ENCODE results near the gene NEDD4L. TPM values are rescaled to one million over a fixed set of nuclear protein-coding genes. Genes with fewer than 3 reads are reported as not detected.

Gene NEDD4L
- total RNA-seq, 1 donor from 2014 or later = 32.6 TPM

- H3K27ac Mint-ChIP-seq = no peak overlapping the region
- intact Hi-C loops (cut with micrococcal nuclease) = loop anchor here (5.0 kb wide), 1 partner anchor 119 kb away; no protein-coding TSS in a partner anchor
- ATAC-seq (ENCODE audit: low read depth) = no peak
- peaks cover 13% of the 10 kb centered on the region for H3K4me1 Mint-ChIP-seq
- TF ChIP-seq, protein P1, sequence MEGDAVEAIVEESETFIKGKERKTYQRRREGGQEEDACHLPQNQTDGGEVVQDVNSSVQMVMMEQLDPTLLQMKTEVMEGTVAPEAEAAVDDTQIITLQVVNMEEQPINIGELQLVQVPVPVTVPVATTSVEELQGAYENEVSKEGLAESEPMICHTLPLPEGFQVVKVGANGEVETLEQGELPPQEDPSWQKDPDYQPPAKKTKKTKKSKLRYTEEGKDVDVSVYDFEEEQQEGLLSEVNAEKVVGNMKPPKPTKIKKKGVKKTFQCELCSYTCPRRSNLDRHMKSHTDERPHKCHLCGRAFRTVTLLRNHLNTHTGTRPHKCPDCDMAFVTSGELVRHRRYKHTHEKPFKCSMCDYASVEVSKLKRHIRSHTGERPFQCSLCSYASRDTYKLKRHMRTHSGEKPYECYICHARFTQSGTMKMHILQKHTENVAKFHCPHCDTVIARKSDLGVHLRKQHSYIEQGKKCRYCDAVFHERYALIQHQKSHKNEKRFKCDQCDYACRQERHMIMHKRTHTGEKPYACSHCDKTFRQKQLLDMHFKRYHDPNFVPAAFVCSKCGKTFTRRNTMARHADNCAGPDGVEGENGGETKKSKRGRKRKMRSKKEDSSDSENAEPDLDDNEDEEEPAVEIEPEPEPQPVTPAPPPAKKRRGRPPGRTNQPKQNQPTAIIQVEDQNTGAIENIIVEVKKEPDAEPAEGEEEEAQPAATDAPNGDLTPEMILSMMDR (IDR thresholded peaks at IDR 0.05) = no peak
- no peaks in the 10 kb centered on the region for H3K9me3 Mint-ChIP-seq
- no peaks in the 10 kb centered on the region for H3K27me3 Mint-ChIP-seq
- ChIA-PET POLR2A (interaction anchor here (0.6 kb wide), 1 partner anchor 11 kb away, joined by 9 read pairs; no protein-coding TSS in a partner anchor), CTCF (no interaction called here)
- H3K4me3 Mint-ChIP-seq = no peak overlapping the region
- H3K36me3 Mint-ChIP-seq (ENCODE audit: low read depth) = no peaks in the 10 kb centered on the region
- no peak for DNase-seq
Observed at GRCh38 chr18:58316396-58317342, 272.6 kb downstream of the NEDD4L start.

DNA sequence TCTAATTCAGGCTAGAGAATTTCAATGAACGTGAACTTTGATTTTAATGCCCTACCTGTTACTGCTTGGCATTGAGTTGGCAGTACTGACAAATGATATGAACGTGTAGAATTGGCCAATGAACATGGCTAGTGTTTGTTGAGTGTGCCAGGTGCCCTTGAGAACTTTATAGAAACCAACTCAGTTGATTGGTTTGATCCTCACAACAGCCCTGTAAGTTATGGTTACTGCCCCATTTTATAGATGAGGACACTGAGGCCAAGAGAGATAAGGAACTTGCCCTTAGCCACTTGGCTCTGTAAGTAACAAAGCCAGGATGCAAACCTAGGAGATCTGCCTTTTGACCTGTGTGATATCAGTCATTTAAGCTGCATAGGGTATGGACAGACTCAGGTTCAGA lies 275.7 kb downstream of the NEDD4L start:
- Mint-ChIP-seq H3K9me3 (no peaks in the 10 kb centered on the region), H3K27me3 (no peaks in the 10 kb centered on the region), H3K36me3 (ENCODE audit: low read depth) (peaks cover 3% of the 10 kb centered on the region), H3K27ac (no peak overlapping the region), H3K4me1 (peaks cover 17% of the 10 kb centered on the region), H3K4me3 (no peak overlapping the region)
- intact Hi-C loops (cut with micrococcal nuclease) = loop anchor here (5.0 to 10.0 kb wide), 2 partner anchors 122 to 445 kb away; no protein-coding TSS in a partner anchor
- ChIA-PET CTCF (no interaction called here), POLR2A (no interaction called here)
- no peak for DNase-seq
- ATAC-seq (ENCODE audit: low read depth) = no peak
- TF ChIP-seq, protein P1 (IDR thresholded peaks at IDR 0.05) = no peak

DNA sequence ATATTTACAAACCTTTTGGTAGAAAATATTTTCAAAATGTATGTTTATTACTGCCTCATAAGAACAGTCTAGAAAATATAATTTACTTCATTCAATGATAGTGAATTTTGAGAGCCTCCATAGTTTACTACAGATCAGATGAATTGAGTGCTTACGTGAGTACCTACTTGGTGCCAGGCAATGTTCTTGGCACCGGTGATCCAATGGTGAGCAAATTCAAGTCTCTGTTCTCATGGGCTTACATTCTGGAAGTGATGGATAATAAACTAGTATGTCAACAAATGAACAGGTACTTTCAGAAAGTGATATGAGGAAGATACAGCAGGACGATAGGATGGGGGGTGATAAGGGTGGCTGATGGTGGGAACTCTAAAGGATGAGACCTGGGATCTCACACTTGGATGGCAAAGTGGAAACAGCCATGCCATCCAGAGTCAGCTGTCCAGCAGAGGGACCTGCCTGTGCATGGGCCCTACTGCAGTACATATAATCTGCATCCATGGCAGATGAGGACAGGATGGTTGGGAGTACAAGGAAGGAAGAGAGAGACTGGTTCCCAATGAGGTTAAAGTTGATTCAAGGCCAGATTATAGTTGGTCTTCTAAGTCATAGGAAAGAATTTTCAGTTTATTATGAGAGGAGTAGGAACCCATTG lies 277.0 kb downstream of the NEDD4L start:
- TF ChIP-seq, protein P1 (IDR thresholded peaks at IDR 0.05) = no peak
- Mint-ChIP-seq H3K27ac (no peak overlapping the region), H3K9me3 (no peaks in the 10 kb centered on the region), H3K4me3 (no peak overlapping the region), H3K27me3 (no peaks in the 10 kb centered on the region), H3K36me3 (ENCODE audit: low read depth) (peaks cover 9% of the 10 kb centered on the region), H3K4me1 (peaks cover 17% of the 10 kb centered on the region)
- intact Hi-C loops (cut with micrococcal nuclease) = loop anchor here (10.0 kb wide), 1 partner anchor 444 kb away; no protein-coding TSS in a partner anchor
- no peak for DNase-seq
- ChIA-PET POLR2A (no interaction called here), CTCF (interaction anchor here (1.3 kb wide), 2 partner anchors 278 to 361 kb away, joined by 5 to 7 read pairs; partner anchors contain the start of gene NEDD4L)
- no peak for ATAC-seq (ENCODE audit: low read depth)

DNA sequence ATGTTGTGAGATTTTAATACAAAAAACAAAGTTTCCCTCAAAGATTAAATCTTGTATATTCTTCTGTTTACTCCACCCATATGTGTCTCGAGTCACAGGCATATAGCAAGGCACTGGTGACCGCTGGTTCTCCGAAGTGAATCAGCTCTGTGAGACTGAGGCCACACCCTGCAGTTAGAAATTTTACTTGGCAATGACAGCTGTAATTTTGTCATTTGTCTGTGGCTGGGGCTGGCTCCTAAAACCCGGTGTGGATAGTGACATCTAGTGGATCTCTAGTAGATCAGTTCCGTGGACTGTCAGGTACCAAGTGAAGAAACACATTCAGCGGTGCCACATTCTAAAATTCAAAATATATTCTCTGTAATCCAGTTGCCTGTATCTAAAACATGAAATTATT lies 278.0 kb downstream of the NEDD4L start:
- H3K4me3 Mint-ChIP-seq = no peak overlapping the region
- CTCF ChIA-PET = interaction anchor here (0.6 to 1.3 kb wide), 8 partner anchors 9 to 362 kb away, joined by 3 to 7 read pairs (median 4); partner anchors contain the start of gene NEDD4L
- no peaks in the 10 kb centered on the region for H3K27me3 Mint-ChIP-seq

More for the DNA sequence above, 278.0 kb downstream of the NEDD4L start:
- TF ChIP-seq, protein P1 (IDR thresholded peaks at IDR 0.05) = no peak
- Mint-ChIP-seq H3K27ac (no peak overlapping the region), H3K9me3 (no peaks in the 10 kb centered on the region), H3K4me1 (peaks cover 11% of the 10 kb centered on the region), H3K36me3 (ENCODE audit: low read depth) (peaks cover 9% of the 10 kb centered on the region)
- DNase-seq (no peak), ATAC-seq (ENCODE audit: low read depth) (peak; percentile 77)
- intact Hi-C loops (cut with micrococcal nuclease) = loop anchor here (1.0 to 10.0 kb wide), 4 partner anchors 142 to 443 kb away; no protein-coding TSS in a partner anchor
- POLR2A ChIA-PET = no interaction called here

All from activated B cell treated with CpG ODN at 0.5 μM for 24 hours (primary cell).